Fibroblast of skin of left quadriceps (primary cell): ENCODE data around the gene NEK11.

Experiments
- DNase-seq, 2 experiments: peaks; one replicate each; pipeline ENCODE4 v3.0.0-alpha.2; 2013; ENCODE audit warnings: low read depth in 2 of 2

Gene NEK11

GRCh38 chr3:131140891-131141290, 114.2 kb downstream of the NEK11 start:
- DNase-seq, result no peak

GRCh38 chr3:131141770-131142169, 115.1 kb downstream of the NEK11 start:
- no peak for DNase-seq

- DNase-seq, result peak in 1 of 2 experiments; percentile 3
Measured at GRCh38 chr3:131142580-131142979, 115.9 kb downstream of the NEK11 start.

GRCh38 chr3:131143802-131144201, 117.1 kb downstream of the NEK11 start:
- no peak for DNase-seq

GRCh38 chr3:131147534-131147933, 120.9 kb downstream of the NEK11 start:
- DNase-seq, result peak in 1 of 2 experiments; percentile 3

GRCh38 chr3:131158434-131158833, 131.8 kb downstream of the NEK11 start:
- no peak for DNase-seq

- no peak for DNase-seq
Measured at GRCh38 chr3:131162516-131162915, 135.8 kb downstream of the NEK11 start.

GRCh38 chr3:131167867-131168266, 141.2 kb downstream of the NEK11 start:
- no peak for DNase-seq

- no peak for DNase-seq
Measured at GRCh38 chr3:131169331-131169730, 142.7 kb downstream of the NEK11 start.

- DNase-seq, result no peak
Measured at GRCh38 chr3:131172502-131173200, 146.0 kb downstream of the NEK11 start.

GRCh38 chr3:131174752-131175151, 148.1 kb downstream of the NEK11 start:
- no peak for DNase-seq

GRCh38 chr3:131178710-131179375, 152.2 kb downstream of the NEK11 start:
- DNase-seq, result no peak

GRCh38 chr3:131192701-131193100, 166.0 kb downstream of the NEK11 start:
- no peak for DNase-seq

GRCh38 chr3:131193641-131194238, 167.1 kb downstream of the NEK11 start:
- DNase-seq, result no peak

GRCh38 chr3:131194816-131195215, 168.1 kb downstream of the NEK11 start:
- no peak for DNase-seq

- DNase-seq, result no peak
Measured at GRCh38 chr3:131200636-131201199, 174.0 kb downstream of the NEK11 start.

- DNase-seq, result no peak
Measured at GRCh38 chr3:131216330-131216729, 189.7 kb downstream of the NEK11 start.

- DNase-seq, result peak; percentile 21 to 33
Measured at GRCh38 chr3:131216801-131217200, 190.1 kb downstream of the NEK11 start.

- no peak for DNase-seq
Measured at GRCh38 chr3:131217296-131217741, 190.6 kb downstream of the NEK11 start.

- no peak for DNase-seq
Measured at GRCh38 chr3:131218196-131218595, 191.5 kb downstream of the NEK11 start.

GRCh38 chr3:131221731-131222130, 195.1 kb downstream of the NEK11 start:
- DNase-seq, result peak; percentile 54 to 61

GRCh38 chr3:131222599-131222998, 195.9 kb downstream of the NEK11 start:
- DNase-seq, result no peak
